ENCODE results near the gene CCT6A. TPM values are rescaled to one million over a fixed set of nuclear protein-coding genes. Genes with fewer than 3 reads are reported as not detected.
"Not testable (repeated sequence)": the region's sequence is repeated elsewhere in the genome, so short reads cannot be mapped to it uniquely, and the experiment has no call there.

CCT6A gene
- total RNA-seq, 1 donor from 2014 or later: 236 TPM

DNA sequence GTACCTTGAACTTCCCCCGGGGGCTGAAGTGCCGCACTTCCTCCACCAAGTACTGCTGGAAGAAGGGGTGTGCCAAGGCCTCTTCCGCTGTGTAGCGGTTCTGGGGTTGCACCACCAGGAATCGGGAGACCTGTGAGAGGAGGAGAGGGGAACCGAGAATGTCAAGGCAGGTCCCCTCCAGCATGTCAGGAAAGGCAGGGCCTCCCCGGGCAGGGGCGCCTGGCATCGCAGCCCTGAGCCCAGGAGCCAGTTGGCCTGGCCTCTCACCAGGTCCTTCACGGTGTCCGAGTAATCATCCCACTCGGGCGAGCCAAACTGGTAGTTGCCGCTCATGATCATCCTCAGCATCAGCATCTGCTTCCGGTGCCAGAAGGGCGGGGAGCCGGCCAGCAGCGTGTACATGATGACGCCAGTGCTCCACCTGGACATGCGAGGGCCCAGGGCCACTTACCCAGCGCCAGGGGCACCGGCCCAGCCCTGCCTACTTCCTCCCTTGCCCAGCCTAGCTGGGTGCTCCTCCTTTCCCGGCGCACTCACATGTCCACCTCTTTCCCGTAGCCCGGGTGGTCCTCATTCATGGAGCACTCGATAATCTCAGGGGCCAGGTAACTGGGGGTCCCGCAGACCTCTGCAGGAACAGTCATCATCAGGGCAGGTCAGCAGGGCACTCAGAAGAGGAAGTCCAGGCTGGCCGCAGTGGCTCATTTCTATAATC is 30.2 kb downstream of the CCT6A start:
- H3K36me3 ChIP-seq (ENCODE audit: control insufficient read depth, insufficient read depth, low read length): peaks cover 2% of the 10 kb centered on the region
- no peak for TF ChIP-seq CTCF (IDR thresholded peaks at IDR 0.05; ENCODE audit: insufficient read depth, low read length, poor library complexity, severe bottlenecking)
- no peaks in the 10 kb centered on the region for H3K27me3 ChIP-seq (ENCODE audit: control insufficient read depth, insufficient read depth, low read length)
- DNase-seq (ENCODE audit: low read depth): no peak
- no peak overlapping the region for H3K4me3 ChIP-seq (ENCODE audit: low read depth, low read length)

DNA sequence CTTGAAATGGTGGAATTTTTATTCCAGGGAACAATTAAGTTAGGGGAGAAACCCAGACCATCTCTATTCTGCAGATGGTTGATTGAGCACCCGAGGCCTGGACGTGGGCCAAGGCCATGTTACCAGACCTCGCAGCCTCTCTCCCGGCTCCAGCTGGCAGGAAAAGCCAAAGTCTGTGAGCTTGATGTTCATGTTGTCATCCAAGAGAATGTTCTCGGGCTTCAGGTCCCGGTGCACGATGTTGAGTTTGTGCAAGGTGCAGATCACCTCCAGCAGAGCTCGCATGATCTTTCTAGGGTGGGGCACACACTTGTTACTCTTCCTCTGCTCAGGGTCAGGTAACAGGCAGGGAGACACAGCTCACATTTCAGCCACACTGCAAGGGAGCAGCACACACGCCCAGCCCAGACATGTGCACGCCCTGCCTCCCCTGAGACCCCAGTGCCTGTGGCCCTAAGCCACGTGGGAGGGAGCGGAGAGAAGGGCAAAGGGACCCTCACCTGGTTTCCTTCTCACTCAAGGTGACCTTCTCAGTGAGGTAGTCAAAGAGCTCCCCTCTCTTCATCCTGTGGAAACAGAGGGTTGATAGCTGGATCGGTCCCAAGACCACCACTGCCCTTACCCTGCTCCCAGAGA is 31.7 kb downstream of the CCT6A start:
- peaks cover 2% of the 10 kb centered on the region for H3K36me3 ChIP-seq (ENCODE audit: control insufficient read depth, insufficient read depth, low read length)
- no peaks in the 10 kb centered on the region for H3K27me3 ChIP-seq (ENCODE audit: control insufficient read depth, insufficient read depth, low read length)
- no peak for DNase-seq (ENCODE audit: low read depth)
- H3K4me3 ChIP-seq (ENCODE audit: low read depth, low read length): no peak overlapping the region
- no peak for TF ChIP-seq CTCF (IDR thresholded peaks at IDR 0.05; ENCODE audit: insufficient read depth, low read length, poor library complexity, severe bottlenecking)

- no peak for TF ChIP-seq CTCF (IDR thresholded peaks at IDR 0.05; ENCODE audit: insufficient read depth, low read length, poor library complexity, severe bottlenecking)
- Histone ChIP-seq H3K4me3 (ENCODE audit: low read depth, low read length) (no peak overlapping the region), H3K36me3 (ENCODE audit: control insufficient read depth, insufficient read depth, low read length) (no peaks in the 10 kb centered on the region), H3K27me3 (ENCODE audit: control insufficient read depth, insufficient read depth, low read length) (no peaks in the 10 kb centered on the region)
- no peak for DNase-seq (ENCODE audit: low read depth)
Observed at GRCh38 chr7:56086761-56087160, 35.2 kb downstream of the CCT6A start.

- no peaks in the 10 kb centered on the region for H3K36me3 ChIP-seq (ENCODE audit: control insufficient read depth, insufficient read depth, low read length)
- DNase-seq (ENCODE audit: low read depth): no peak
- TF ChIP-seq CTCF (IDR thresholded peaks at IDR 0.05; ENCODE audit: insufficient read depth, low read length, poor library complexity, severe bottlenecking): no peak
- no peaks in the 10 kb centered on the region for H3K27me3 ChIP-seq (ENCODE audit: control insufficient read depth, insufficient read depth, low read length)
- H3K4me3 ChIP-seq (ENCODE audit: low read depth, low read length): no peak overlapping the region
Observed at GRCh38 chr7:56087445-56087844, 35.9 kb downstream of the CCT6A start.

DNA sequence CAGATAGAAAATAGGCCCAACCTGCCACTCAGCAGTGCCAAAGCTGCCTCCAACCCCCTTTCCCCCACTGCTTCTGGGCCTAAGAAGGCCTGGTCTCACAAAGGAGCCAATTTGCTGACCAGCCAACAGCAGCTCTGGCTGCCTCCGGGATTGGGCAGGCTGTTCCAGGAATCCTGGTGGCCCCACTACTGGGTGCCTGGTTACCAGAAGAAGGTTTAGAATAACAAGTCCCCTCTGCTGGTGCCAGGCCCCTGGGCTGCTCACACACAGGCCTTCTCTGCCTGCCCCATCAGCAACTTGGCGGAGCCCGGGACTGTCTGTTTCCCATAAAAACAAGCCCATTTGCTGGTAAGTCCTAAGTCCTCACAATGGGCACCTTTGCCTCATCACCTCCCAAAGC is 40.0 kb downstream of the CCT6A start:
- Histone ChIP-seq H3K27me3 (ENCODE audit: control insufficient read depth, insufficient read depth, low read length) (no peaks in the 10 kb centered on the region), H3K36me3 (ENCODE audit: control insufficient read depth, insufficient read depth, low read length) (no peaks in the 10 kb centered on the region), H3K4me3 (ENCODE audit: low read depth, low read length) (no peak overlapping the region)
- DNase-seq (ENCODE audit: low read depth): no peak
- TF ChIP-seq CTCF (IDR thresholded peaks at IDR 0.05; ENCODE audit: insufficient read depth, low read length, poor library complexity, severe bottlenecking): no peak

DNA sequence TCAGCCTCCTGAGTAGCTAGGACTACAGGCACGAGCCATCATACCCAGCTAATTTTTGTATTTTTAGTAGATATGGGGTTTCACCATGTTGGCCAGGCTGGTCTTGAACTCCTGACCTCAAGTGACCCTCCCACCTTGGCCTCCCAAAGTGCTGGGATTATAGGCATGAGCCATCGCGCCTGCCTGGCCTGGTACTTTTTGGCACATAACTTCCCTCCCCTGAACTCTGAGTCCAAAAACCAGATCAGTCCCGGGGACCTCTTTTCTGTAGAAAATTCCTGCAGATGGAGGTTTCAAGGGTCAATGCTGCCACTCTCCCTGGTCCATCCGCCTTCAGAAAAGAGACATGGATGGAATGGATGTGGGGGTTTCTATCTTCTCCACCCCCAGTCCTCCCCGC is 40.8 kb downstream of the CCT6A start:
- not testable (repeated sequence) for DNase-seq (ENCODE audit: low read depth); H3K4me3 ChIP-seq (ENCODE audit: low read depth, low read length); H3K27me3 ChIP-seq (ENCODE audit: control insufficient read depth, insufficient read depth, low read length)

More for the DNA sequence above, 40.8 kb downstream of the CCT6A start:
- H3K36me3 ChIP-seq (ENCODE audit: control insufficient read depth, insufficient read depth, low read length): not testable (repeated sequence)
